ENCODE measurements around the gene PTPN3. TPM values are rescaled to one million over a fixed set of nuclear protein-coding genes. Genes with fewer than 3 reads are reported as not detected.
A peak's percentile ranks its signal among the peaks of the same experiment; 100 is the strongest.
"Not testable (repeated sequence)": the region's sequence is repeated elsewhere in the genome, so short reads cannot be mapped to it uniquely, and the experiment has no call there.

PTPN3 gene
- polyA plus RNA-seq (ENCODE audit: insufficient read length): 2.0 TPM

- no peak for DNase-seq
Observed at GRCh38 chr9:109498195-109499092, at the start of gene PTPN3. PTPN3 (minus strand) TSS chr9:109498307; CDS start chr9:109463434, 34,873 bp downstream.

- not testable (repeated sequence) for DNase-seq
Observed at GRCh38 chr9:109544954-109545353, 46.8 kb upstream of the PTPN3 start.

GRCh38 chr9:109542922-109543321 is 44.8 kb upstream of the PTPN3 start:
- no peak for DNase-seq

GRCh38 chr9:109538346-109538745 is 40.2 kb upstream of the PTPN3 start:
- DNase-seq: no peak

GRCh38 chr9:109537288-109537687 is 39.2 kb upstream of the PTPN3 start:
- no peak for DNase-seq

GRCh38 chr9:109536859-109537258 is 38.8 kb upstream of the PTPN3 start:
- DNase-seq: no peak

GRCh38 chr9:109535365-109535764 is 37.3 kb upstream of the PTPN3 start:
- DNase-seq: no peak

GRCh38 chr9:109534151-109534550 is 36.0 kb upstream of the PTPN3 start:
- no peak for DNase-seq

- DNase-seq: not testable (repeated sequence)
Observed at GRCh38 chr9:109532652-109533051, 34.5 kb upstream of the PTPN3 start.

- no peak for DNase-seq
Observed at GRCh38 chr9:109522106-109522505, 24.0 kb upstream of the PTPN3 start.

- DNase-seq: peak; percentile 65
Observed at GRCh38 chr9:109520475-109521132, 22.5 kb upstream of the PTPN3 start.

- DNase-seq: no peak
Observed at GRCh38 chr9:109519366-109519765, 21.3 kb upstream of the PTPN3 start.

- no peak for DNase-seq
Observed at GRCh38 chr9:109518621-109519335, 20.7 kb upstream of the PTPN3 start.

- no peak for DNase-seq
Observed at GRCh38 chr9:109517901-109518377, 19.8 kb upstream of the PTPN3 start.

- no peak for DNase-seq
Observed at GRCh38 chr9:109513871-109514270, 15.8 kb upstream of the PTPN3 start.

- DNase-seq: no peak
Observed at GRCh38 chr9:109512170-109512756, 14.2 kb upstream of the PTPN3 start.

GRCh38 chr9:109510506-109510905 is 12.4 kb upstream of the PTPN3 start:
- no peak for DNase-seq

GRCh38 chr9:109510042-109510441 is 11.9 kb upstream of the PTPN3 start:
- DNase-seq: not testable (repeated sequence)

GRCh38 chr9:109509611-109510010 is 11.5 kb upstream of the PTPN3 start:
- no peak for DNase-seq

- DNase-seq: no peak
Observed at GRCh38 chr9:109507421-109507838, 9.3 kb upstream of the PTPN3 start.

- no peak for DNase-seq
Observed at GRCh38 chr9:109506097-109506712, 8.1 kb upstream of the PTPN3 start.

GRCh38 chr9:109504689-109505088 is 6.6 kb upstream of the PTPN3 start:
- DNase-seq: no peak
